MM.1S (cell line): ENCODE measurements around the gene PSMD1.

Experiments used
- EZH2 ChIP-seq: fragments of 300-600 bp; sonication (generic); optimal IDR thresholded peaks from 2 replicates; pipeline ENCODE3; 2017; ENCODE audit warnings: low read depth, mild to moderate bottlenecking, antibody characterized with exemption, low read length, mixed read lengths
- TF ChIP-seq, protein P1 (sequence below): fragments of 300-600 bp; sonication (generic); IDR thresholded peaks from 2 replicates; pipeline ENCODE4 v1.5.1; 2016; ENCODE audit warnings: antibody characterized with exemption, low read length, mixed read lengths

DNA sequence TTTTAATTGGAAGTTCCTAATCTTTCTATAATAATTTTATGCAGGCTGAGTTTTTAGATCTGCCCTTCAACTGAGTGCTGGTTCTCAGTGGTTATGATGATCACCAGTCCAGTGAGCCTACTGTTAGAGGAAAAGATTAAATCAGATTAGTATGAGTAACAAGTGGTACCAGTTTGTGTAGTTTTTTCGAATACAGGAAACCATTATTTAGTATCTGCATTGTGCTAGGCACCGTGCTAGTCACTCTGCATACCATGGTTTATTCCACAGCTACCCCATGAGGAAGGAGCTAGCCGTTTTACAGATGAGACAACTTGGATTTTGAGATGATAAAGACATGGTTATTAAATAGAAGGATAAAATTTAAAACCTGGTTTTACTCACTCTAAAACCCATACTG is 6.1 kb downstream of the PSMD1 start:
- TF ChIP-seq, protein P1, sequence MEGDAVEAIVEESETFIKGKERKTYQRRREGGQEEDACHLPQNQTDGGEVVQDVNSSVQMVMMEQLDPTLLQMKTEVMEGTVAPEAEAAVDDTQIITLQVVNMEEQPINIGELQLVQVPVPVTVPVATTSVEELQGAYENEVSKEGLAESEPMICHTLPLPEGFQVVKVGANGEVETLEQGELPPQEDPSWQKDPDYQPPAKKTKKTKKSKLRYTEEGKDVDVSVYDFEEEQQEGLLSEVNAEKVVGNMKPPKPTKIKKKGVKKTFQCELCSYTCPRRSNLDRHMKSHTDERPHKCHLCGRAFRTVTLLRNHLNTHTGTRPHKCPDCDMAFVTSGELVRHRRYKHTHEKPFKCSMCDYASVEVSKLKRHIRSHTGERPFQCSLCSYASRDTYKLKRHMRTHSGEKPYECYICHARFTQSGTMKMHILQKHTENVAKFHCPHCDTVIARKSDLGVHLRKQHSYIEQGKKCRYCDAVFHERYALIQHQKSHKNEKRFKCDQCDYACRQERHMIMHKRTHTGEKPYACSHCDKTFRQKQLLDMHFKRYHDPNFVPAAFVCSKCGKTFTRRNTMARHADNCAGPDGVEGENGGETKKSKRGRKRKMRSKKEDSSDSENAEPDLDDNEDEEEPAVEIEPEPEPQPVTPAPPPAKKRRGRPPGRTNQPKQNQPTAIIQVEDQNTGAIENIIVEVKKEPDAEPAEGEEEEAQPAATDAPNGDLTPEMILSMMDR: no peak
- TF ChIP-seq EZH2: no peak
